Astrocyte of the cerebellum (primary cell): ENCODE results near the gene ZNRF4.
"Not testable (repeated sequence)": the region's sequence is repeated elsewhere in the genome, so short reads cannot be mapped to it uniquely, and the experiment has no call there.

Experiments used
- DNase-seq: peaks from one replicate; pipeline ENCODE4 v3.0.0-alpha.2; 2011; ENCODE audit warnings: low read depth
- H3K4me3 ChIP-seq: 2 replicates; pipeline ENCODE4 v1.5.1; 2011; ENCODE audit warnings: mild to moderate bottlenecking, low read depth, low read length, moderate library complexity
- in situ Hi-C: cut with HindIII; loops from 2 replicates; pipeline ENCODE4 v1.10.0; 2017; ENCODE audit warnings: low sequenced_read_pairs
- TF ChIP-seq, protein P1 (sequence below): IDR thresholded peaks from 2 replicates; pipeline ENCODE4 v1.5.1; 2012; ENCODE audit warnings: low read length, low read depth, moderate library complexity, mild to moderate bottlenecking; ENCODE audit errors: missing control alignments

The ZNRF4 gene, protein sequence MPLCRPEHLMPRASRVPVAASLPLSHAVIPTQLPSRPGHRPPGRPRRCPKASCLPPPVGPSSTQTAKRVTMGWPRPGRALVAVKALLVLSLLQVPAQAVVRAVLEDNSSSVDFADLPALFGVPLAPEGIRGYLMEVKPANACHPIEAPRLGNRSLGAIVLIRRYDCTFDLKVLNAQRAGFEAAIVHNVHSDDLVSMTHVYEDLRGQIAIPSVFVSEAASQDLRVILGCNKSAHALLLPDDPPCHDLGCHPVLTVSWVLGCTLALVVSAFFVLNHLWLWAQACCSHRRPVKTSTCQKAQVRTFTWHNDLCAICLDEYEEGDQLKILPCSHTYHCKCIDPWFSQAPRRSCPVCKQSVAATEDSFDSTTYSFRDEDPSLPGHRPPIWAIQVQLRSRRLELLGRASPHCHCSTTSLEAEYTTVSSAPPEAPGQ

DNA sequence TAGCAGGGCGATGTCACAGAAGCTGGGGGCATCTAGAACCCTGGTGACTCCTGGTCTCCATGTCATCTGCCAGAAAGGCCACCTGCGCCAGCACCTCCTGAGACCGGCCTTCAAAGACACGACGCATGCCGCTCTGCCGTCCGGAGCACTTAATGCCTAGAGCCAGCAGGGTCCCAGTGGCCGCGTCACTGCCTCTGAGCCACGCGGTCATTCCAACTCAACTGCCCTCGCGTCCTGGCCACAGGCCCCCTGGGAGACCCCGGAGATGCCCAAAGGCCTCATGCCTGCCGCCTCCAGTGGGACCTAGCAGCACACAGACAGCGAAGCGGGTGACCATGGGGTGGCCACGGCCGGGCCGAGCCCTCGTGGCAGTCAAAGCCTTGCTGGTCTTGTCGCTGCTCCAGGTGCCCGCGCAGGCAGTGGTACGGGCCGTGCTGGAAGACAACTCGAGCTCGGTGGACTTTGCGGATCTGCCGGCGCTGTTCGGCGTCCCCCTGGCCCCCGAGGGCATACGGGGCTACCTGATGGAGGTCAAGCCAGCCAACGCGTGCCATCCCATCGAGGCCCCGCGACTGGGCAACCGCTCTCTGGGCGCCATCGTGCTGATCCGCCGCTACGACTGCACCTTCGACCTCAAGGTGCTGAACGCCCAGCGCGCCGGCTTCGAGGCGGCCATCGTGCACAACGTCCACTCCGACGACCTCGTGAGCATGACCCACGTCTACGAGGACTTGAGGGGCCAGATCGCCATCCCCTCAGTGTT lies at the start of gene ZNRF4:
Gene ZNRF4 (plus strand): TSS at position 51 of the 763 bp plus-strand sequence. CDS start 75 bp downstream, at position 126.
- in situ Hi-C loops = no loop called here
- H3K4me3 ChIP-seq = no peak within 1 kb of the TSS
- TF ChIP-seq, protein P1, sequence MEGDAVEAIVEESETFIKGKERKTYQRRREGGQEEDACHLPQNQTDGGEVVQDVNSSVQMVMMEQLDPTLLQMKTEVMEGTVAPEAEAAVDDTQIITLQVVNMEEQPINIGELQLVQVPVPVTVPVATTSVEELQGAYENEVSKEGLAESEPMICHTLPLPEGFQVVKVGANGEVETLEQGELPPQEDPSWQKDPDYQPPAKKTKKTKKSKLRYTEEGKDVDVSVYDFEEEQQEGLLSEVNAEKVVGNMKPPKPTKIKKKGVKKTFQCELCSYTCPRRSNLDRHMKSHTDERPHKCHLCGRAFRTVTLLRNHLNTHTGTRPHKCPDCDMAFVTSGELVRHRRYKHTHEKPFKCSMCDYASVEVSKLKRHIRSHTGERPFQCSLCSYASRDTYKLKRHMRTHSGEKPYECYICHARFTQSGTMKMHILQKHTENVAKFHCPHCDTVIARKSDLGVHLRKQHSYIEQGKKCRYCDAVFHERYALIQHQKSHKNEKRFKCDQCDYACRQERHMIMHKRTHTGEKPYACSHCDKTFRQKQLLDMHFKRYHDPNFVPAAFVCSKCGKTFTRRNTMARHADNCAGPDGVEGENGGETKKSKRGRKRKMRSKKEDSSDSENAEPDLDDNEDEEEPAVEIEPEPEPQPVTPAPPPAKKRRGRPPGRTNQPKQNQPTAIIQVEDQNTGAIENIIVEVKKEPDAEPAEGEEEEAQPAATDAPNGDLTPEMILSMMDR = no peak
- no peak for DNase-seq

DNA sequence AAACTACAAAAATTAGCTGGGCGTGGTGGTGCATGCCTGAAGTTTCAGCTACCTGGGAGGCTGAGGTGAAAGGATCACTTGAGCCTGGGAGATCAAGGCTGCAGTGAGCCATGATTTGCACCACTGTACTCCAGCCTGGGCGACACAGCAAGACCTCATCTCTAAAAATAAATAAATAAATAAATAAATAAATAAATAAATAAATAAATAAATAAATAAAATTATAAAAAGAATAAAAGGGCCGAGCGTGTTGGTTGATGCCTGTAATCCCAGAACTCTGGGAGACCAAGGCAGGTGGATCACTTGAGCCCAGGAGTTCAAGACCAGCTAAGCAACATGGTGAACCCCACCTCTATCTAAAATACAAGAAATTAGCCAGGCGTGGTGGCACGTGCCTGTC lies 49.0 kb upstream of the ZNRF4 start:
- H3K4me3 ChIP-seq, DNase-seq, in situ Hi-C loops: not testable (repeated sequence)

- H3K4me3 ChIP-seq = no peak overlapping the region
- in situ Hi-C loops = no loop called here
- DNase-seq = no peak
- TF ChIP-seq, protein P1 = no peak
These were observed 48.4 kb upstream of the ZNRF4 start for GRCh38 chr19:5406816-5407215.

GRCh38 chr19:5407356-5407755 lies 47.9 kb upstream of the ZNRF4 start:
- in situ Hi-C loops = no loop called here
- no peak for DNase-seq
- no peak overlapping the region for H3K4me3 ChIP-seq
- TF ChIP-seq, protein P1 = no peak

- DNase-seq = no peak
- in situ Hi-C loops = no loop called here
- TF ChIP-seq, protein P1 = no peak
- H3K4me3 ChIP-seq = no peak overlapping the region
These were observed 37.5 kb upstream of the ZNRF4 start for GRCh38 chr19:5417495-5418436.

GRCh38 chr19:5418677-5419076 lies 36.5 kb upstream of the ZNRF4 start:
- in situ Hi-C loops = no loop called here
- H3K4me3 ChIP-seq = no peak overlapping the region
- TF ChIP-seq, protein P1 = no peak
- no peak for DNase-seq
